Omental fat pad (tissue), 4 donors: Measurements from ENCODE around the gene GCSAML. TPM values are rescaled to one million over a fixed set of nuclear protein-coding genes. Genes with fewer than 3 reads are reported as not detected.

Experiments used
- ATAC-seq: fragments of 150-250 bp; one replicate; pipeline ENCODE4 v1.9.1; 2016; ENCODE audit warnings: mild to moderate bottlenecking, moderate library complexity; ENCODE audit not compliant: low FRiP score
- DNase-seq: peaks from one replicate; pipeline ENCODE4 v3.0.0-alpha.2; 2019; ENCODE audit warnings: low spot score
- CTCF ChIP-seq, 3 donors: fragments of 450-650 bp; IDR thresholded peaks; one replicate each; pipeline ENCODE4 v1.5.1; 2016 to 2017; ENCODE audit warnings: antibody characterized with exemption in 3 of 3, mild to moderate bottlenecking in 3 of 3, moderate library complexity in 2 of 3
- total RNA-seq, 4 donors: library from RNA; depleted of rRNA; stranded (reverse); fragments of >200 nt; gene quantifications; one replicate each; pipeline ENCODE4 v1.1.0, GENCODE V29; 2016

GCSAML gene
- total RNA-seq, 4 donors from 2014 or later = 0.28 to 4.6 (median 2.3) TPM; not detected in 1

DNA sequence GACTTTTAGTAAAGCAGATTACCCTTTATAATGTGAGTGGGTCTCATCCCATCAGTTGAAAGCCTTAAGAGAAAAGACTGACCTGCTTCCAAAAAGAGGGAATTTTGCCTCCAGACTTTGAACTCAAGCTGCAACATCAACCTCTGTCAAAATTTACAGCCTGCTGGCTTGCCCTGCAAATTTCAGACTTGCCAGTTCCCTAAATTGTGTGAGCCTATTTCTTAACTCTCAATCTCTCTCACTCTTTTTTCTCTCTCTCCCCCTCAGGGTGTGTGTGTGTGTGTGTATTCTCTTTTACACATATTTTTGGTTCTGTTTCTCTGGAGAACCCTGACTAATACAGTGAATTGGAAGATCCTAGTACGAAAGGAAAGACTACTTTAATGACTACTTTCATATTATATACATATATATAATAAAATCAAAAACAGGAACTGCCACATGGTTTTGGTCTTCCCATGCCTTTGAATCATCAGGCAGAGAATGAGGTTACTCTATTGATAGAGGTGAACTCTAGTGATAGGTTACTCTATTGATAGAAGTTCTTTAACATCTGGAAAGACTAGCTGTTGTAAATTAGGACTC lies 19.1 kb upstream of the GCSAML start:
- ATAC-seq = no peak
- TF ChIP-seq CTCF (IDR thresholded peaks at IDR 0.05) = no peak
- DNase-seq = no peak

GRCh38 chr1:247530785-247531184 lies 18.1 kb upstream of the GCSAML start:
- no peak for DNase-seq
- no peak for ATAC-seq
- TF ChIP-seq CTCF (IDR thresholded peaks at IDR 0.05) = no peak

- ATAC-seq (no peak), DNase-seq (no peak)
- TF ChIP-seq CTCF (IDR thresholded peaks at IDR 0.05) = no peak
Measured at GRCh38 chr1:247531937-247532336, 17.0 kb upstream of the GCSAML start.

DNA sequence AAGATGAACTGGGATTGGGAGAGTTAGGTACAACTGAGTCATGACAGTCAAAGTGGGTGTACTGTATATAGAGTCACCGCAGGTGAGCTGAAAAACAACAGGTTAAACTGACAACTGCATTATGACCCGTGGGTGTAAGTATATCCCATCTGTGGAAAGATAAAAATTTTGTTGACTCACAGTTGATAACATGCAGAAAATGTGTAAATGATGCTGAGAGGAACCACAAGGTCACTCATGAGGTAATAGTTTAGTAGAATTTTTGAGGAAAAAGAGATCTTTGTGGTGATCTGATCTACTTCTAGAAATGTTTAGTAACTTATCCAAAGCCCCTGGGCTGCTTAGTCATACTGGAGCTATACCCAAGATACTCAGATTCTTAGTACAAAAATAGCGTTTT lies 13.5 kb upstream of the GCSAML start:
- no peak for TF ChIP-seq CTCF (IDR thresholded peaks at IDR 0.05)
- ATAC-seq (no peak), DNase-seq (no peak)

- DNase-seq (no peak), ATAC-seq (no peak)
- TF ChIP-seq CTCF (IDR thresholded peaks at IDR 0.05) = no peak
Measured at GRCh38 chr1:247536340-247536739, 12.6 kb upstream of the GCSAML start, which contains the start of gene OR2C3. Gene OR2C3, minus strand, starts transcription at chr1:247536440. Its CDS starts 3,929 bp downstream, at chr1:247532511.

- ATAC-seq = no peak
Measured at GRCh38 chr1:247538561-247538960, 10.4 kb upstream of the GCSAML start.

More at GRCh38 chr1:247538561-247538960, 10.4 kb upstream of the GCSAML start:
- no peak for TF ChIP-seq CTCF (IDR thresholded peaks at IDR 0.05)
- DNase-seq = no peak
